Neural cell (in vitro differentiated cells): ENCODE measurements around the gene DYNLT4. TPM values are rescaled to one million over a fixed set of nuclear protein-coding genes. Genes with fewer than 3 reads are reported as not detected.

Experiments
- H2AFZ ChIP-seq: fragments of 200-600, 300-800 bp; sonication (generic), shearing (Covaris generic); 2 replicates; pipeline ENCODE4 v1.6.0; 2014; ENCODE audit warnings: low read depth, mild to moderate bottlenecking, antibody characterized with exemption, low read length, moderate library complexity
- H3F3A ChIP-seq: fragments of 200-600 bp; shearing (Covaris generic); 2 replicates; pipeline ENCODE4 v1.6.1; 2016; ENCODE audit warnings: mild to moderate bottlenecking, moderate library complexity, mixed read lengths, antibody characterized with exemption, low read length; ENCODE audit not compliant: insufficient read depth, poor library complexity, severe bottlenecking
- H3K27ac ChIP-seq: fragments of 200-600, 300-800 bp; sonication (generic), shearing (Covaris generic); 2 replicates; pipeline ENCODE4 v1.5.1; 2014; ENCODE audit warnings: mild to moderate bottlenecking, low read length, moderate library complexity
- H3K27me3 ChIP-seq: fragments of 300-800, 200-600 bp; sonication (generic), shearing (Covaris generic); 2 replicates; pipeline ENCODE4 v1.6.0; 2014; ENCODE audit warnings: mild to moderate bottlenecking, low read depth, low read length, moderate library complexity; ENCODE audit not compliant: insufficient read depth
- H3K36me3 ChIP-seq: fragments of 300-800, 200-600 bp; sonication (generic), shearing (Covaris generic); 2 replicates; pipeline ENCODE4 v1.5.1; 2014; ENCODE audit warnings: mild to moderate bottlenecking, antibody characterized with exemption, low read length, moderate library complexity; ENCODE audit not compliant: insufficient read depth
- H3K4me2 ChIP-seq: fragments of 300-800, 200-600 bp; sonication (generic), shearing (Covaris generic); 2 replicates; pipeline ENCODE4 v1.6.0; 2014; ENCODE audit warnings: mild to moderate bottlenecking, low read length
- H3K4me3 ChIP-seq: fragments of 300-800, 200-600 bp; sonication (generic), shearing (Covaris generic); 2 replicates; pipeline ENCODE4 v1.5.1; 2014; ENCODE audit warnings: mild to moderate bottlenecking, low read length, moderate library complexity
- H3K79me2 ChIP-seq: fragments of 200-600 bp; shearing (Covaris generic); replicated peaks from 2 replicates; pipeline ENCODE4 v1.6.0; 2014; ENCODE audit warnings: mild to moderate bottlenecking, low read length, moderate library complexity; ENCODE audit not compliant: insufficient read depth
- H3K9ac ChIP-seq: fragments of 300-800, 200-600 bp; sonication (generic), shearing (Covaris generic); 2 replicates; pipeline ENCODE4 v1.6.1; 2016; ENCODE audit warnings: mild to moderate bottlenecking, low read length, mixed read lengths
- H3K9me2 ChIP-seq: fragments of 200-600 bp; shearing (Covaris generic); 2 replicates; pipeline ENCODE4 v1.6.1; 2016; ENCODE audit warnings: mild to moderate bottlenecking, low read length, mixed read lengths; ENCODE audit not compliant: insufficient read depth
- H3K9me3 ChIP-seq: fragments of 200-600, 300-800 bp; sonication (generic), shearing (Covaris generic); 2 replicates; pipeline ENCODE4 v1.6.1; 2016; ENCODE audit warnings: mild to moderate bottlenecking, mixed run types, low read length, moderate library complexity, mixed read lengths
- H4K20me1 ChIP-seq: fragments of 200-600 bp; shearing (Covaris generic); 2 replicates; pipeline ENCODE4 v1.6.1; 2016; ENCODE audit warnings: mild to moderate bottlenecking, mixed run types; ENCODE audit not compliant: insufficient read depth
- EP300 ChIP-seq: fragments of 450-650 bp; conservative IDR thresholded peaks from 2 replicates; pipeline ENCODE4 v1.6.1; 2014; ENCODE audit warnings: antibody characterized with exemption, mild to moderate bottlenecking, moderate library complexity; ENCODE audit not compliant: poor library complexity, severe bottlenecking
- EZH2 ChIP-seq: fragments of 200-600, 300-800 bp; shearing (Covaris generic), sonication (generic); IDR thresholded peaks from 2 replicates; pipeline ENCODE4 v1.6.1; 2014; ENCODE audit warnings: antibody characterized with exemption, low read length, borderline replicate concordance, mild to moderate bottlenecking; ENCODE audit not compliant: insufficient read depth, poor library complexity, severe bottlenecking
- MXI1 ChIP-seq: fragments of 450-650 bp; conservative IDR thresholded peaks from 2 replicates; pipeline ENCODE4 v1.6.1; 2014; ENCODE audit warnings: antibody characterized with exemption, mild to moderate bottlenecking; ENCODE audit not compliant: poor library complexity, severe bottlenecking
- POLR2AphosphoS5 ChIP-seq: IDR thresholded peaks from 2 replicates; pipeline ENCODE4 v1.6.1; 2012
- RAD21 ChIP-seq: fragments of 450-650 bp; conservative IDR thresholded peaks from 2 replicates; pipeline ENCODE4 v1.6.1; 2014; ENCODE audit warnings: antibody characterized with exemption, mild to moderate bottlenecking, moderate library complexity
- REST ChIP-seq: IDR thresholded peaks from 2 replicates; pipeline ENCODE4 v1.6.1; 2012; ENCODE audit warnings: borderline replicate concordance
- SMC3 ChIP-seq: fragments of 450-650 bp; conservative IDR thresholded peaks from 2 replicates; pipeline ENCODE4 v1.6.1; 2014; ENCODE audit warnings: antibody characterized with exemption, mild to moderate bottlenecking, moderate library complexity; ENCODE audit not compliant: poor library complexity
- TAF1 ChIP-seq: IDR thresholded peaks from 2 replicates; pipeline ENCODE4 v1.6.1; 2012; ENCODE audit warnings: low read depth
- polyA plus RNA-seq: library from polyadenylated mRNA; depleted of rRNA; stranded (reverse); fragments of >200 nt; gene quantifications from 2 replicates; pipeline ENCODE4 v1.2.3, GENCODE V29; 2014
- small RNA-seq, 3 experiments: library from RNA; depleted of rRNA; stranded (forward); fragments of <200 nt; gene quantifications; one replicate each; pipeline ENCODE3, GENCODE V24; 2012
- TF ChIP-seq, protein P1 (sequence below): fragments of 450-650 bp; IDR thresholded peaks from 2 replicates; pipeline ENCODE4 v1.5.1; 2014; ENCODE audit warnings: antibody characterized with exemption, mild to moderate bottlenecking, moderate library complexity; ENCODE audit not compliant: poor library complexity, severe bottlenecking

DYNLT4 gene
- polyA plus RNA-seq, 1 donor from 2014 or later, result not detected

GRCh38 chr1:44757420-44757819 is 49.7 kb downstream of the DYNLT4 start:
- Histone ChIP-seq H3K79me2 (no peaks in the 10 kb centered on the region), H3K27me3 (no peaks in the 10 kb centered on the region), H3K9me2 (no peaks in the 10 kb centered on the region), H3F3A (no peaks in the 10 kb centered on the region), H3K36me3 (no peaks in the 10 kb centered on the region), H3K9ac (no peak overlapping the region), H3K9me3 (no peaks in the 10 kb centered on the region), H4K20me1 (no peaks in the 10 kb centered on the region), H3K4me3 (no peak overlapping the region), H3K4me2 (no peak overlapping the region), H3K27ac (no peak overlapping the region), H2AFZ (no peak overlapping the region)
- TF ChIP-seq RAD21 (no peak), POLR2AphosphoS5 (no peak), SMC3 (no peak), REST (no peak), EZH2 (no peak), MXI1 (no peak), TAF1 (no peak), EP300 (no peak)
- TF ChIP-seq, protein P1, sequence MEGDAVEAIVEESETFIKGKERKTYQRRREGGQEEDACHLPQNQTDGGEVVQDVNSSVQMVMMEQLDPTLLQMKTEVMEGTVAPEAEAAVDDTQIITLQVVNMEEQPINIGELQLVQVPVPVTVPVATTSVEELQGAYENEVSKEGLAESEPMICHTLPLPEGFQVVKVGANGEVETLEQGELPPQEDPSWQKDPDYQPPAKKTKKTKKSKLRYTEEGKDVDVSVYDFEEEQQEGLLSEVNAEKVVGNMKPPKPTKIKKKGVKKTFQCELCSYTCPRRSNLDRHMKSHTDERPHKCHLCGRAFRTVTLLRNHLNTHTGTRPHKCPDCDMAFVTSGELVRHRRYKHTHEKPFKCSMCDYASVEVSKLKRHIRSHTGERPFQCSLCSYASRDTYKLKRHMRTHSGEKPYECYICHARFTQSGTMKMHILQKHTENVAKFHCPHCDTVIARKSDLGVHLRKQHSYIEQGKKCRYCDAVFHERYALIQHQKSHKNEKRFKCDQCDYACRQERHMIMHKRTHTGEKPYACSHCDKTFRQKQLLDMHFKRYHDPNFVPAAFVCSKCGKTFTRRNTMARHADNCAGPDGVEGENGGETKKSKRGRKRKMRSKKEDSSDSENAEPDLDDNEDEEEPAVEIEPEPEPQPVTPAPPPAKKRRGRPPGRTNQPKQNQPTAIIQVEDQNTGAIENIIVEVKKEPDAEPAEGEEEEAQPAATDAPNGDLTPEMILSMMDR, result no peak

Small RNAs within 50 kb of the gene (small RNA-seq; reads per million reads assigned to genes)
- 0 reads per million in 3 experiments for gene AL136380.1
- 411 to 628 (median 450) reads per million in 3 experiments for gene SNORD38A
- 0 reads per million in 3 experiments for gene SNORD38B
- gene SNORD46, result 26.1 to 126 (median 35.1) reads per million in 3 experiments
- 0 reads per million in 3 experiments for gene SNORD55

Other genes with a start within 250 kb of the DYNLT4 start
- 13.4 and 21.4 TPM in 2 replicates for gene TMEM53, start 132.9 kb downstream of the DYNLT4 start, polyA plus RNA-seq
- 88.3 and 105 TPM in 2 replicates for gene ARMH1, start 132.6 kb downstream of the DYNLT4 start, polyA plus RNA-seq
- gene RNU5D-1, start 76.2 kb downstream of the DYNLT4 start, polyA plus RNA-seq, result not detected in 2 replicates
- gene KIF2C, start 67.5 kb downstream of the DYNLT4 start, polyA plus RNA-seq, result 1.5 and 3.8 TPM in 2 replicates
- 2,015 and 2,061 TPM in 2 replicates for gene RPS8, start 31.8 kb downstream of the DYNLT4 start, polyA plus RNA-seq
- not detected in 2 replicates for gene BEST4, start 19.2 kb downstream of the DYNLT4 start, polyA plus RNA-seq
- 8.3 and 12.1 TPM in 2 replicates for gene PLK3, start 7.0 kb downstream of the DYNLT4 start, polyA plus RNA-seq
- gene BTBD19, start 1.2 kb upstream of the DYNLT4 start, polyA plus RNA-seq, result 0.16 TPM in 1 of 2 replicates, not detected in the other
- gene PTCH2, start 35.9 kb upstream of the DYNLT4 start, polyA plus RNA-seq, result 0.78 and 1.3 TPM in 2 replicates
- 28.0 and 38.6 TPM in 2 replicates for gene EIF2B3, start 179.2 kb upstream of the DYNLT4 start, polyA plus RNA-seq
- 9.6 and 9.7 TPM in 2 replicates for gene HECTD3, start 204.0 kb upstream of the DYNLT4 start, polyA plus RNA-seq
- gene UROD, start 204.9 kb upstream of the DYNLT4 start, polyA plus RNA-seq, result 87.3 and 96.9 TPM in 2 replicates